Activated B cell treated with CpG ODN at 0.5 μM for 24 hours (primary cell): ENCODE data around the gene KLHL22. TPM values are rescaled to one million over a fixed set of nuclear protein-coding genes. Genes with fewer than 3 reads are reported as not detected.
"Not testable (repeated sequence)": the region's sequence is repeated elsewhere in the genome, so short reads cannot be mapped to it uniquely, and the experiment has no call there.

Experiments
- ATAC-seq: fragments of 200-7000 bp; cut with Tn5 transposase; one replicate; pipeline ENCODE4 v1.10.0; 2021; ENCODE audit warnings: low read depth, mild to moderate bottlenecking, moderate library complexity
- CTCF ChIA-PET: fragments of 350-600 bp; sonication (Branson Sonifier 250); formaldehyde crosslinking; loops from one replicate; lab custom pipeline; 2021; ENCODE audit warnings: antibody characterized with exemption; lab: Charles Lee
- POLR2A ChIA-PET: fragments of 350-600 bp; sonication (Branson Sonifier 250); formaldehyde crosslinking; loops from one replicate; lab custom pipeline; 2021; ENCODE audit warnings: antibody characterized with exemption; lab: Charles Lee
- DNase-seq: peaks from one replicate; pipeline ENCODE4 v3.0.0; 2022
- H3K27ac Mint-ChIP-seq: one replicate; pipeline ENCODE4 v1.8.0; 2020; ENCODE audit warnings: mixed read lengths
- H3K27me3 Mint-ChIP-seq: one replicate; pipeline ENCODE4 v1.8.0; 2021; ENCODE audit warnings: mixed read lengths
- H3K36me3 Mint-ChIP-seq: one replicate; pipeline ENCODE4 v1.8.0; 2021; ENCODE audit warnings: low read depth, mixed read lengths
- H3K4me1 Mint-ChIP-seq: one replicate; pipeline ENCODE4 v1.8.0; 2021; ENCODE audit warnings: mixed read lengths
- H3K4me3 Mint-ChIP-seq: one replicate; pipeline ENCODE4 v1.8.0; 2020; ENCODE audit warnings: mild to moderate bottlenecking, mixed read lengths
- H3K9me3 Mint-ChIP-seq: one replicate; pipeline ENCODE4 v1.8.0; 2020; ENCODE audit warnings: mixed read lengths
- intact Hi-C: fragments of 100-400 bp; cut with micrococcal nuclease; formaldehyde crosslinking; loops from one replicate; pipeline ENCODE4 v1.15.1; 2024
- total RNA-seq: library from RNA; stranded (reverse); gene quantifications from 2 replicates; pipeline ENCODE4 v1.2.3, GENCODE V29; 2022
- TF ChIP-seq, protein P1 (sequence below): fragments of 200-600 bp; IDR thresholded peaks from one replicate; pipeline ENCODE4 v1.8.0; 2022; ENCODE audit warnings: antibody characterized with exemption, mild to moderate bottlenecking

Gene KLHL22
- total RNA-seq, 1 donor from 2014 or later, result 26.1 TPM

DNA sequence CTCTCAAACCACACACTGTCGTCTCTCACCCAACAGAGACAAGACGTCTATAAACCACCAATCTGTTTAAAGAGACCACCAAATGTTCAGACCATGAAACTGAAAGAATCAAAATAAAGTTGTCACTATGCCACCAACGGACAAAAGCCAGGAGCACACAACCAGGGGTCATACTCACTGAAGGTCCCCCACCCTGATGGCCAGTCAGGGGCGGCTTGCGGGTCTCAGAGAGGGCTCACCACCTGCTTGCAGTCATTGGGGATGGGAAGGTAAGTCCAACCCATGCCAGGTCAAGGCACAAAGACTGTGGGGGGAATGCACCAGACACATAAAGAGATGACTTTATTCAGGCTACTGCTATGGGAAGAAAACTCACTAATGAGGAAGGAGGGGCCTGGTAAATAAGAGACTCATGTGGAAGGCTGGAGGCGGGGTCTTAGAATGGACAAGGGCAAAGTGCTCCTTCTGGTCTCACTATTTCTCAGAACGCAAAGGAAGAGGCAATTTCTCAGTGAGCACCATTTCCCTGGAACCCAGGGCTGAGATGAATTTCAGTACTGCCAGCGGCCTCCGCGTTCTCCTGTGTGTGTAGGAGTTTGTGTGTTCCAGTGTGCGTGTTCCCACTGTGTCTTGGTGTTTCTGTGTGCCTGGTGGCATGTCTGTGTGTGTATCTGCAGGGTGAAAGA is 75.3 kb downstream of the KLHL22 start:
- CTCF ChIA-PET, result no interaction called here
- intact Hi-C loops, result no loop called here
- Mint-ChIP-seq H3K4me3 (no peak overlapping the region), H3K4me1 (peaks cover 8% of the 10 kb centered on the region), H3K36me3 (no peaks in the 10 kb centered on the region), H3K27me3 (peaks cover 9% of the 10 kb centered on the region), H3K9me3 (no peaks in the 10 kb centered on the region), H3K27ac (no peak overlapping the region)
- no peak for ATAC-seq
- TF ChIP-seq, protein P1, sequence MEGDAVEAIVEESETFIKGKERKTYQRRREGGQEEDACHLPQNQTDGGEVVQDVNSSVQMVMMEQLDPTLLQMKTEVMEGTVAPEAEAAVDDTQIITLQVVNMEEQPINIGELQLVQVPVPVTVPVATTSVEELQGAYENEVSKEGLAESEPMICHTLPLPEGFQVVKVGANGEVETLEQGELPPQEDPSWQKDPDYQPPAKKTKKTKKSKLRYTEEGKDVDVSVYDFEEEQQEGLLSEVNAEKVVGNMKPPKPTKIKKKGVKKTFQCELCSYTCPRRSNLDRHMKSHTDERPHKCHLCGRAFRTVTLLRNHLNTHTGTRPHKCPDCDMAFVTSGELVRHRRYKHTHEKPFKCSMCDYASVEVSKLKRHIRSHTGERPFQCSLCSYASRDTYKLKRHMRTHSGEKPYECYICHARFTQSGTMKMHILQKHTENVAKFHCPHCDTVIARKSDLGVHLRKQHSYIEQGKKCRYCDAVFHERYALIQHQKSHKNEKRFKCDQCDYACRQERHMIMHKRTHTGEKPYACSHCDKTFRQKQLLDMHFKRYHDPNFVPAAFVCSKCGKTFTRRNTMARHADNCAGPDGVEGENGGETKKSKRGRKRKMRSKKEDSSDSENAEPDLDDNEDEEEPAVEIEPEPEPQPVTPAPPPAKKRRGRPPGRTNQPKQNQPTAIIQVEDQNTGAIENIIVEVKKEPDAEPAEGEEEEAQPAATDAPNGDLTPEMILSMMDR, result no peak
- no peak for DNase-seq
- POLR2A ChIA-PET, result no interaction called here

DNA sequence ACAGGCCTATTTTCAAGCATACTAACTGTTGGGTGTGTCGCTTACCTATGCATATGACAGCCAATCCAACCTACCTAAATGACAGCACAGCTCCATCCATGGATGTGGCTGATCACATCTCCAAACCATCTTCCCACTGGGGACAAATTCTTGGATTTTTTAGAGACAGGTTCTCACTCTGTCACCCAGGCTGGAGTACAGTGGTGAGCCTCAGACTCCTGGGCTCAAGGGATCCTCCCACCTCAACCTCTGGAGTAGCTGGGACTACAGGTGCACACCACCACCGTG is 76.0 kb downstream of the KLHL22 start:
- no peaks in the 10 kb centered on the region for H3K36me3 Mint-ChIP-seq
- intact Hi-C loops, result loop anchor here (2.0 kb wide), 1 partner anchor 365 kb away; no protein-coding TSS in a partner anchor
- no peaks in the 10 kb centered on the region for H3K9me3 Mint-ChIP-seq
- H3K27me3 Mint-ChIP-seq, result peaks cover 9% of the 10 kb centered on the region
- H3K27ac Mint-ChIP-seq, result no peak overlapping the region
- CTCF ChIA-PET, result interaction anchor here (3.6 kb wide), 1 partner anchor 36 kb away, joined by 68 read pairs; no protein-coding TSS in a partner anchor
- H3K4me3 Mint-ChIP-seq, result no peak overlapping the region
- POLR2A ChIA-PET, result interaction anchor here (0.6 kb wide), 1 partner anchor 96 kb away, joined by 4 read pairs; no protein-coding TSS in a partner anchor
- H3K4me1 Mint-ChIP-seq, result peaks cover 6% of the 10 kb centered on the region
- no peak for ATAC-seq
- no peak for DNase-seq
- TF ChIP-seq, protein P1, result no peak

DNA sequence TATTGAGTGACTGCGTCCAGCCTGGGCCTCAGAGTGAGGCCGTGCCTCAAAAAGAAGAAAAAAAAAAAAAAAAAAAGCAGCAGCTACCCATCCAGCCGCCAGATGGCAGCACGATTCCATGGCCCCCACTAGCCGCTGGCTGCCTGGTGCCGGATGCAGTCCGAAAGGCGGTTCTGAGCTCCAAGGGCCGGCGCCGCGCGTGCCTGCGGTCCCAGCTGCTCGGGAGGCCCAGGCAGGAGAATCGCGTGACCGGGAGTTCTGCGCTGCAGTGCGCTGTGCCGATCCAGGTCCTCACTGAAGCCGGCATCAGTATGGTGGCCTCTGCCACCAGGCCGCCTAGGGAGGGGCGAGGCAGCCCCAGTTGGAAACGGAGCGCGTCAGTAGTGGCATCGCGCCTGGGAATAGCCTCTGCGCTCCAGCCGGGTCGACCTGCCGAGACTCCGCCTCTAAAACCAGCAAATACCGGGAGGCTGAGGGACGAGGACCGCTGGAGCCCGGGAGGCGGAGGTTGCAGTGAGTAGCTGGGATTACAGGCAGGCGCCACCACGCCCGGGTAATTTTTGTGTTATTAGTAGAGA is 77.3 kb downstream of the KLHL22 start:
- POLR2A ChIA-PET, result interaction anchor here (0.5 to 1.1 kb wide), 6 partner anchors 11 to 539 kb away, joined by 3 to 6 read pairs (median 4); no protein-coding TSS in a partner anchor
- TF ChIP-seq, protein P1, result no peak
- CTCF ChIA-PET, result interaction anchor here (0.6 to 3.6 kb wide), 25 partner anchors 10 to 345 kb away, joined by 3 to 68 read pairs (median 4); partner anchors contain the start of genes DGCR6L and MED15
- peak overlapping the region; percentile 68 for H3K4me3 Mint-ChIP-seq
- H3K27me3 Mint-ChIP-seq, result peaks cover 3% of the 10 kb centered on the region
- DNase-seq, result peak; percentile 66
- peaks cover 4% of the 10 kb centered on the region for H3K4me1 Mint-ChIP-seq
- intact Hi-C loops, result loop anchor here (1.0 to 2.0 kb wide), 5 partner anchors 38 to 367 kb away; no protein-coding TSS in a partner anchor
- H3K27ac Mint-ChIP-seq, result no peak overlapping the region
- H3K9me3 Mint-ChIP-seq, result no peaks in the 10 kb centered on the region
- peak; percentile 90 for ATAC-seq
- no peaks in the 10 kb centered on the region for H3K36me3 Mint-ChIP-seq

DNA sequence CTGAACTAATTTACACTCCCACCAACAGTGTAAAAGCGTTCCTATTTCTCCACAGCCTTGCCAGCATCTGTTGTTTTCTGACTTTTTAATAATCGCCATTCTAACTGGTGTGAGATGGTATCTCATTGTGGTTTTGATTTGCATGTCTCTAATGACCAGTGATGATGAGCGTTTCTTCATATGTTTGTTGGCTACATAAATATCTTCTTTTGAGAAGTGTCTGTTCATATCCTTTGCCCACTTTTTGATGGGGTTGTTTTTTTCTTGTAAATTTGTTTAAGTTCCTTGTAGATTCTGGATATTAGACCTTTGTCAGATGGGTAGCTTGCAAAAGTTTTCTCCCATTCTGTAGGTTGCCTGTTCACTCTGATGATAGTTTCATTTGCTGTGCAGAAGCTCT is 79.9 kb downstream of the KLHL22 start:
- H3K4me3 Mint-ChIP-seq, CTCF ChIA-PET, H3K9me3 Mint-ChIP-seq, POLR2A ChIA-PET, H3K27ac Mint-ChIP-seq, H3K36me3 Mint-ChIP-seq, H3K27me3 Mint-ChIP-seq, H3K4me1 Mint-ChIP-seq, DNase-seq, ATAC-seq, intact Hi-C loops: not testable (repeated sequence)

DNA sequence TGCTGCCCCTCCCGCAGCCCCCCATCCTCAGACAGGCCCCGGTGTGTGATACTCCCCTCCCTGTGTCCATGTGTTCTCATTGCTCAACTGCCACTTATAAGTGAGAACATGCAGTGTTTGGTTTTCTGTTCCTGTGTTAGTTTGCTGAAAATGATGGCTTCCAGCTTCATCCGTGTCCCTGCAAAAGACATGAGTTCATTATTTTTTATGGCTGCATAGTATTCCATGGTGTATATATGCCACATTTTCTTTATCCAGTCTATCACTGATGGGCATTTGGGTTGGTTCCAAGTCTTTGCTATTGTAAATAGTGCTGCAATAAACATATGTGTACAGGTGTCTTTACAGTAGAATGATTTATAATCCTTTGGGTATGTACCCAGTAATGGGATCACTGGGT is 80.4 kb downstream of the KLHL22 start:
- CTCF ChIA-PET, ATAC-seq, H3K9me3 Mint-ChIP-seq, H3K4me3 Mint-ChIP-seq, H3K36me3 Mint-ChIP-seq, POLR2A ChIA-PET, H3K4me1 Mint-ChIP-seq, DNase-seq, intact Hi-C loops, H3K27ac Mint-ChIP-seq, H3K27me3 Mint-ChIP-seq: not testable (repeated sequence)

DNA sequence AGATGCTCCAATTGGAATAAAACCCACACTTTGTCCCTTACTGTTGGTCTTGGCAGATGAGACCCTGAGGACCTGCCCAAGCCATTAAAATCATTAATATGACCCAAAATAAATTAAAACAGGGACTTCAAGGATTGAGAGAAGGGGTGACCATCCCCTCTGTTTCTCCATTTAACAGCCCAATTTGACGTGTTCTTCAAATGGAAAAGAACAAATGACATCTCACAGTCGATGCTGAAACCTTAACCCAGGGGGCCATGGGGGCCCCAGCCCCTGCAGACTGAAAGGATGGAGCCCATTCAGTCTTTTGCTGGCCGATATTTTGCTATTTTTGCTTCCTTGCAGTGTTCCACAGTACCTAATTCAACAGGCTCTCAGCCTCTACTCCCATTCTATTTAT is 81.1 kb downstream of the KLHL22 start:
- H3K27ac Mint-ChIP-seq, result no peak overlapping the region
- CTCF ChIA-PET, result no interaction called here
- intact Hi-C loops, result no loop called here
- H3K4me3 Mint-ChIP-seq, result no peak overlapping the region
- H3K9me3 Mint-ChIP-seq, result no peaks in the 10 kb centered on the region
- TF ChIP-seq, protein P1, result no peak
- H3K36me3 Mint-ChIP-seq, result no peaks in the 10 kb centered on the region
- H3K27me3 Mint-ChIP-seq, result peaks cover 3% of the 10 kb centered on the region
- peaks cover 4% of the 10 kb centered on the region for H3K4me1 Mint-ChIP-seq
- DNase-seq (no peak), ATAC-seq (no peak)
- POLR2A ChIA-PET, result no interaction called here
